ENCODE measurements around the gene SUMO4.

The SUMO4 gene

GRCh38 chr6:149405823-149406765 is 6.0 kb downstream of the SUMO4 start:
- no peak for TF ChIP-seq CTCF (conservative IDR thresholded peaks at IDR 0.05; ENCODE audit: low read length)
- no peak overlapping the region for H3K4me3 ChIP-seq (ENCODE audit: low read length)
- DNase-seq (ENCODE audit: low read depth): peak; percentile 66

DNA sequence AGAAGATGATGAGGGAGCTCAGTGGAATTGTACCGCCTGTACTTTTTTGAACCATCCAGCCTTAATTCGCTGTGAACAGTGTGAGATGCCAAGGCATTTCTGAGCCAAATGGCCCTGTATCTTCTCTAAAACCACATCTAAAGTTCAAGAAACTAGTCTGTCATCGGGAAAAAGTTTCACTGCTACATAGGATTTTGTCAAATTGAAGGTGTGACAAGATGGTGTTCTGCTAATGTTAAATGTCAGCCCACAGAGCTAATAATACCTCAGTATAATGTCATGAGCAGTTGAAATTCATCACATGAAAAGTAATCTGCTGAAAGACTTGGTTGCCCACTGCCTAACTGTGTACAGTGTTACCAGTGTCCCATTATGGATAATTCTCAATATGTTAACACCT is 9.6 kb downstream of the SUMO4 start:
- no peak for TF ChIP-seq CTCF (conservative IDR thresholded peaks at IDR 0.05; ENCODE audit: low read length)
- no peak overlapping the region for H3K4me3 ChIP-seq (ENCODE audit: low read length)
- no peak for DNase-seq (ENCODE audit: low read depth)

- no peak overlapping the region for H3K4me3 ChIP-seq (ENCODE audit: low read length)
- TF ChIP-seq CTCF (conservative IDR thresholded peaks at IDR 0.05; ENCODE audit: low read length): no peak
- DNase-seq (ENCODE audit: low read depth): no peak
Observed at GRCh38 chr6:149410557-149410956, 10.5 kb downstream of the SUMO4 start.

DNA sequence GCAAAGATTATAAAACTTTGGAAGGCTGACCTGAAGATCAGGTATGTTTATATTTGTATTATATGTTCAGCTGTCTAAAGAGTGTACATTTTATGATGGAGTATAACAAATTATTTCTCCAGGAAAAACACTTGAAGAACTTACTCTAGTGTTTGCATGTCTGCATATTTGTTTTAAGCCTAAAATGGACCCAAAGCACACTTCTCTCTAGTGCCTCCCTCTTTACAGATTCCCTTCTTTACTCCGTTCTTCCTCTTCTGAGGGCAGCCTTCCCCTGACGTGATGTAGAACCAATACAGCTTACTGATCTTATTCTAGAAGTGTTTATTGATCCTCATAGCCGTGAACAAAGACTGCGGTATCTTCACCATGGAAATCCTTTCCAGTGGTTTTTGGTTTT is 13.9 kb downstream of the SUMO4 start:
- no peak for TF ChIP-seq CTCF (conservative IDR thresholded peaks at IDR 0.05; ENCODE audit: low read length)
- H3K4me3 ChIP-seq (ENCODE audit: low read length): no peak overlapping the region
- no peak for DNase-seq (ENCODE audit: low read depth)

- no peak overlapping the region for H3K4me3 ChIP-seq (ENCODE audit: low read length)
- TF ChIP-seq CTCF (conservative IDR thresholded peaks at IDR 0.05; ENCODE audit: low read length): no peak
- no peak for DNase-seq (ENCODE audit: low read depth)
Observed at GRCh38 chr6:149414821-149415220, 14.8 kb downstream of the SUMO4 start.

DNA sequence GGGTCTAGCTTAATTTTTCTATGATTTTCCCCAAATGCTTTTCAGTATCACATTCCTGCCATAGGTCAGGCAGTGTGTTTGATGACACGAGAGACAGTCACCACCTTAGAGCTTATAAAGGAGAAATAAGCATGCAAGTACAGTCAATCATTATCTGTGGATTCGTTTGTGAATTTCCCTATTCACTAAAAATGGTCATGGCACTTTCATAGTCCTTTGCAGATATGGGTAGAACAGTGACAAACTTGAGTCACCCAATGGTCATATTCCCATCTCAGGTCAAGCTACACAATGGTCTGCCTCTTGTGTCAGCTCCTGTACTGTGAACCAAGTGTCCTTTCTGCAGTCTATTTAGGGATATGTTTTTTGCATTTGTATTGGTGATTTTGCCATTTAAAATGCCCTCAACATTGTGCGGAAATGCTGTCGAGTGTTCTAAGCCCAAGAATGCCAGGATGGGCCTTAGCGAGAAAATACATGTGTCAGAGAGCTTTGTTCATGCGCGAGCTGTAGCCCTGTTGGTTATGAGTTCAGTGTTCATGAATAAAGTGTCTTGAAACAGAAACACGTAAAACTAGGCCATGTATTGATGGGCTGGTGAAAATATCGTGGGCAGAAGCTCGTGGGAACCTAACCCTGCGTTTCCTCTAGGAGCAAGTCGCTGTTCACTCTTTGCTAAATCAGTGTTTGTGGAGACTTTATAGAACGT is 19.8 kb downstream of the SUMO4 start:
- no peak overlapping the region for H3K4me3 ChIP-seq (ENCODE audit: low read length)
- DNase-seq (ENCODE audit: low read depth): no peak
- TF ChIP-seq CTCF (conservative IDR thresholded peaks at IDR 0.05; ENCODE audit: low read length): no peak
